ENCODE data around the gene MYCBPAP.

MYCBPAP gene

DNA sequence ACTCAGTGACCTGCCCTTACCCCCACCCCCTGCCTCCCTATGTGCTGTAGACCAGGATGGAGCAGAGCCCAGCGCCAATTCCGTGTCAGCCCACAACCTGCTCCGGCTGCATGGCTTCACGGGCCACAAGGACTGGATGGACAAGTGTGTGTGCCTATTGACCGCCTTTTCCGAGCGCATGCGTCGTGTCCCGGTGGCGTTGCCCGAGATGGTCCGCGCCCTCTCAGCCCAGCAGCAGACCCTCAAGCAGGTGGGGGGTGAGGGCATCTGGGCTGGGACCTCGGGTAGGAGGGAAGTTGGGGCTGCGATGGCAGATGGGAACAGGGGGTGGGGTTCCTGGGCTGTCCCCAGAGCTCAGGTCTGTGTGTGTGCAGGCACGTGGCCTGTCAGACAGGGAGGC, 46.0 kb downstream of the MYCBPAP start:
- DNase-seq: no peak

DNA sequence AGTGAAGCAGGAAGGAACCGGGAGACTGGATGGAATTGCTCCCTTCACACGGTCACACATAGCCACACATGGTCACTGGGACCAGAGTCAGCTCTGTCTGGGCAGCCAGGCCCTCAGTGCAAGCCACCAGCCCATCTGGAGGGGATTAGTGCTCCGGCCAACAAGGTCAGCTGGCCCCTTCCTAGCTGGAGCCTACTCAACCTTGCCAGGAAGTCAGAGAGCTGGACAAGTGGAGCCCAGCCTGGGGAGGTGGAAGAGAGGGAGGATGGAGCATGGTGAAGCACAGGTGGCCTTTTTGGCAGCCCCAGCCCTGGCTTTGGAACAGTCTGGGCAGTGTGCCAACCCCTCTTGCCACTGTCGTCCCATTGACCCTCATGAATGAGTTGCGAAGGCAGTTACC, 48.6 kb downstream of the MYCBPAP start:
- DNase-seq: no peak

DNA sequence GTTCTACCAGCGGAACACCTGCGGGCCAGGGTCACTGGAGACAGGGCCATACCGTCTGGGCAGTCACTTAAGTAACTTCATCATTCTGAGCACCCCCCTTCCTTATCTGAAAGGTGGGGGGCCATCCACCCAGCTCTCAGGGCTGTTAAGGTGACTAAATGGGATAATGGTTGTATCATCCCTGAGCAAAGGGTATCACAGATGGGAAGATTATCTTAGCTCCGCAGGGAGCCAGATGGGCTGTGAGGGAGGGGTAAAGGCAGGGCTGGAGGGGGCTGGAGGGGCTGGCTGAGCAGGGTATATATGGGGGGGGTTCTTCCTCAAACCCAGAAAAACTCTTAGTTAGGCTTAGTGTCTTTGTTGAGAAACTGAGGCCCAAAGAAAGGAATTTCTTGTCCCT, 49.4 kb downstream of the MYCBPAP start:
- DNase-seq: no peak

DNA sequence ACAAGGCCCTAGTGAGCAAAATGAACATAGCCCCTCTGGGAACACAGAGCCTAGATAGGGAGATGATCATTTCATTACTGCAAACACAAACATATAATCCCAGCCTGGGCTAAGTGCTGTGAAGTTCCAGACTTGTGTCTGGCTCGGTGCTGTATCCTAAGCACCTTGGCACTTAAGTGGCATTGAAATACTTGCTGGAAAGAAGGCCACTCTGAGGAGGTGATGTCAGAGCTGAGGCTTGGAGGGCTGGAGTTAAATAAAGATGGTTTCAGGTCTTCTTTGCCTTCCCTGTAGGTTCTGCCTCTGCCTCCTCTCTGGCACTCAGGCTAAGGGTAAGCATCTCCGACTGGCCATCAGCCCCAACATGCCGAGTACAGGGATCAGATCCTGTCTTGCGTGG, 49.9 kb downstream of the MYCBPAP start:
- no peak for DNase-seq

DNA sequence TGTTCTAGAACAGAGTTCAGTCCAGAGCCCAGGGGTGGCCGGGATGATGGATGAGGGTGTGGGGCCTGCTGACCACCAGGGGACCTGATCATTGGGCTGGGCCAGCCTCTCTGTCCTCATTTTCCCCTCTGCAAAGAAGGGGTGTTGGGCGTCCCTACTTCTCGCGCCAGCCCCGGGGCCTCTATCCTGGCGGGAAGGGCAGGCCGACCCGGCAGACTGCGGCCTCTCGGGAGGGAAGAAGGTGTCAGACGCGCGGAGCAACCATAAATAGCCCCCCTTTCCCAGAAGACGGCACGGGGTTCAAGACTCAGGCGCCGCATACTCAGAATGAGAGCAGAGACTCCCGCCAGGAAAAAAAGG, 50.3 kb downstream of the MYCBPAP start:
- no peak for DNase-seq

DNA sequence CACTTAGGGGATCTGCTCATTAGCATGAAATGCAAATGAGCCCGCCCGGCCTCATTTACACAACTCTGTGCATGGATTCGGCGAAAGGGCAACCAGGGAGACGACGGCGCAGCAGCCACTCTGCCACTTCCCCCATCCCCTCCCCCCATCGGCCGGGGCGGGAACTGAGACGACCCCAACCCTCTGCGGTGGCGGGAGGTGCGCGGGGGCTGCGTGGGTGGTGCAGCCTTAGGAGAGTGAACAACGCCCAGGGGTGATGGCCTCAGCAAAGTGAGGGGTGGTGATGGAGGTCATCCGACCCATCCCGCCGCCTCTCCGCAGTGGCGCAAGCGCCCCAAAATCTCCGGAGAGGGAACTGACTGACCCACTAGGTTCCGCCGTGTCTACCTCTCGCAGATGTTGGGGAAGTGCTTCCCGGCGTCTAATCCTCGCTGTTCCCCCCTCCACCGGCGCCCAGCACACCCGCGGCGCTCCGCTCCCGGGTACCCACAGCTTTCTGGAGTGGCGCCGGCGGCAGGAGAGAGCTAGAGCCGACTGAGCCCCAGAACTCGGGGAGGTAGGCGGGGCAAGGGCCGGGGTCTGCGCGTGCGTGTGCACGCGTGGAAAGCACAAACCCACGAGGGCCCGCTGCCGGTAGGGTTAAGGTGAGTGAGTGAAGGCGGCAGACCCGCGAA, 50.8 kb downstream of the MYCBPAP start:
- no peak for DNase-seq

DNA sequence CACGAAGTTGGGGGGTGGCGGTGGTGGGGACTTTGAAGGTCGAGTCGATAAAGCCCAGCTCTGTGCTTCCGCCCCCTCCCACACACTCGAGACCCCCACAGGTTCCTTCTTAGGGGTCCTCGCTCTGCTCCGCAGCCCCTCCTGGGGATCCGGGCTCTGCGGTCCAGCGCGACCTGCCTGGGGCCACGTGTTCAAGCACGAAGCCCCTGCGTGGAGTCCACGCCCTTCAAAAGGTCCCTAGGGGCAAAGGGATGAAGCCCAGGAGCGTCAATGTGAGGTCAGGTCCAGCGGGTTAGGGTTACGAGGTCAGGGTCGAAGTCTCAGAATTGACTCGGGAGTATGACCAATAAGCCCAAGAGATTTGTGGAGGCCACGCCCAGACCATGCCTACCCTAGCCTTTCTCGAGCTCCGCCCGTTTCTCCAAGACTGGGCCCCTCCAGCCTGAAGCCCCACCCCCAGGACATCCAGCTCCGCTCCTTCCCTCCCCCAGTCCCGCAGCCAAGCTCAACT, 51.5 kb downstream of the MYCBPAP start:
- no peak for DNase-seq

DNA sequence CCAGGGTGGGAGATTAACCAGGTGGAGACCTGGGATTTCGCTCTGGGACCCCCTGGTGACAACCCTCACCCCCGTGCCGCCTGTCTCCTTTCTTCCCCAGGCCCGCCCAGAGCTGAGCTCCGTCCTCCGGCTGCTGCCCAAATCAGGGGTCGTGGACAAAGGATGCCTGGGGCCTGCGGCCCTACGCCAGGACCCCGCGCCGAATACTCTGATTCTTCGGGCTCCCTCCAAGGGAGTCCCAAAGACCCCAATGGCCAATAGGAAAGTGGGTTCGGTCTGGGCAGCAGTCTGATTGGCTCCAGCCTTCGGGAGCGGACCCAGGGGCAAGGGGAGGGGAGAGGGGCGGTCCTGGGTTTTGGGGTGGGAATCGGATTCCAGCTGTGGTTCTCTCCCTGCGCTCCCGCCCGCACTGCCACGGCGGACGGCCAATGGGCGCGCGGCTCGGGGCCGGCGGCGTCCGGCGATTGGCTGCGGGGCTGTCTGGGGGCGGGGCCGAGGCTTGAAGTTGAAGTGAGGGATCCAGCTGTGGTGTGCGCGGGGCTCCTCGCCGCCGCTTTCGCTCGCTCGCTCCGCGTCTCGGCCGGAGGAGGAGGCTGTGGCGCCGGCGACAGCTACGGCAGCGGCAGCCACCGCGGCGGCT, 52.1 kb downstream of the MYCBPAP start, which contains the start of gene CACNA1G:
CACNA1G (plus strand) TSS at position 531 of the 640 bp plus-strand sequence. CDS start 745 bp downstream, outside the sequence.
- peak; percentile 84 for DNase-seq

DNA sequence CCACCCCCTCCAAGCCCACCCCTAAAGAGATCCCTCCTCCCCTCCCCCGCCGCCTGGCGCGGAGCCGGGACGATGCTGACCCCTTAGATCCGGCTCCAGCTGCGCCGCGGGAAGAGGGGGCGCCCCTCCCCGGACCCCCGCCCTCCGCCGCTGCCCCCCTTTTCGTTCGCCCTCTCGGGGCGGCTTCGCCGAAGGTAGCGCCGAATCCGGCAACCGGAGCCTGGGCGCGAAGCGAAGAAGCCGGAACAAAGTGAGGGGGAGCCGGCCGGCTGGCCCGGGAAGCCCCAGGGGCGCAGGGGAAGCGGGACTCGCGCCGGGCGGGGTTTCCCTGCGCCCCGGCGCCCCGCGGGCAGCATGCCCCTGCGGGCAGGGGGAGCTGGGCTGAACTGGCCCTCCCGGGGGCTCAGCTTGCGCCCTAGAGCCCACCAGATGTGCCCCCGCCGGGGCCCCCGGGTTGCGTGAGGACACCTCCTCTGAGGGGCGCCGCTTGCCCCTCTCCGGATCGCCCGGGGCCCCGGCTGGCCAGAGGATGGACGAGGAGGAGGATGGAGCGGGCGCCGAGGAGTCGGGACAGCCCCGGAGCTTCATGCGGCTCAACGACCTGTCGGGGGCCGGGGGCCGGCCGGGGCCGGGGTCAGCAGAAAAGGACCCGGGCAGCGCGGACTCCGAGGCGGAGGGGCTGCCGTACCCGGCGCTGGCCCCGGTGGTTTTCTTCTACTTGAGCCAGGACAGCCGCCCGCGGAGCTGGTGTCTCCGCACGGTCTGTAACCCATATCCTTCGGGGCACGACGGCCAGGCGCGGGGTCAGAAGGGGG, 52.9 kb downstream of the MYCBPAP start:
- no peak for DNase-seq

DNA sequence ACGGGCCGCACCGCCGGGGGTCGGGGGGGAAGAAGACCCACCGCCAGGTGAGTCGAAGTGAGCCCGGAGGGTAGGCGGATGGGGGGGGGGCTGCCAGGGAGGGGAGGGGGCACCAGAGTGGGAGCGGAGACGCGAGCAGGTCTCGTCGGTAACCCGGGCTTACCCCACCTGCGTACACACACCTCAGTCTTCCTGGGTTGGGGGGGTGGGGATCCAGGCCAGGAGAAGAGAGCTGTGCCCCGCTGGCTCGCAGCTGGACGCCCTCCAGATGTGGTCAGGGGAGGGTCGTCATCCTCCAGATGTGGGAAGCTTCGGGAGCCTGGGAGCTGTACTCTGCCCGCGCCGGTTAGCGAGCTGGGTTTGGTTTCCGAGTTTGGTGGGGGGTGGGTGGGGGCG, 53.5 kb downstream of the MYCBPAP start:
- no peak for DNase-seq

DNA sequence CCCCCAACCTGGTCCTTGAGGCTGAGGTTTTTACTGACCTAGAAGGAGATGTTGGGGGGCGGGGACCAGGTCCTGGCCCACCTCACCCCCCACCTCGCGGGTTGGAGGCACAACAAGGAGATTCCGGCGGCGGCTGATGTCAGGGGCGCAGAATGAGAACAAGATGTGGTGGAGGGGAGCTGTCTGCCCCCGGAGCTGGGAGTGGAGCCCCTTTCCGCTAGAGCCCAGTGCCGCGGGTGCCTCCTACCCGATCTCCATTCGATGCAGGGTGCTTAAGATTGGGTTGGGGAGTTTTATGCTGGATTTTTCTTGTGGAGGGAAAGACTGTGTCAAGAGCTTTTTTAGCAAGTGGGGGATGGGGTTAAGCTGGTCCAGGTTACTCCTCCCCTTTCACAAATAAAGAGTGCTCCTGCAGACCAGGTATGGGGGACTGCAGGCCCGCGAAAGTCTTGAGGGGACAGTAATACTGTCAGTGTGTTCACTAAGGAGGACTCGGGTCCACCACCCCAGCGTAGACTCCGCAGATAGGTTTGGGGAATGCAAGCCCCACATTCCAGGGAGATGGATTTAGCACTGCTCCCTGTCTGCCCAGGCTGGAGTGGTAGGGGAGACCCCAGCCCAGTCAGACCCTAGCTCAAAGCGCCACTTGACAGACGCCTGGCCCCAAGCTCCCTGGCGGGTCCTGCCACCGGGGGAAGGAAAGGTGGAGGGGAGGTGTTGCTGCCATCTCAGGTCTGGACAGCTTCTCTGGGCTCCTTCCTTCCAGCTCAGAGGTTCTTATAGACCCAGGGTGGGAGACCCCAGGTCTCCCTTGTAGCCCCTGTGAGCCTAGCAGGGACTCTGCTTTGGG, 54.2 kb downstream of the MYCBPAP start:
- DNase-seq: no peak

DNA sequence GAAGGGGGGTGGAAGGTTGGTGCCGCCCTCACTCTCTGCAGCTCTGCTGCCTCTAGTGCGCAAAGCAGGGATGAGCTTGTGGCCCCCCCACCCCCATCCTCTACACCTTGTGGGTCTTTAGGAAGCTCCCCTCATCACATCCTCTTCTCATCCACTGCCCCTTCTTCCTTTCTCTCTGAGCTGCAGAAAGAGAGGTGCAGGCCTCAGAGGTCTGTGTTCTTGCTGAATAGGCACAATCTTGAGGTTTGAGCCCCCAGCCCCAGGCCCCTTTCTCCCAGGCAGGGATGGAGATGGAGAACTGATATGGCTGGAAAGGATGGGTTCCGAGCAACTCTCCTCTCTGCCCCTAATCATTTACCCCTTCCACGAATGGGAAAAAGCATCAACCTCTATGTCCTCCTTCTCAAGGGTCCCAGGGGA, 54.9 kb downstream of the MYCBPAP start:
- no peak for DNase-seq

DNA sequence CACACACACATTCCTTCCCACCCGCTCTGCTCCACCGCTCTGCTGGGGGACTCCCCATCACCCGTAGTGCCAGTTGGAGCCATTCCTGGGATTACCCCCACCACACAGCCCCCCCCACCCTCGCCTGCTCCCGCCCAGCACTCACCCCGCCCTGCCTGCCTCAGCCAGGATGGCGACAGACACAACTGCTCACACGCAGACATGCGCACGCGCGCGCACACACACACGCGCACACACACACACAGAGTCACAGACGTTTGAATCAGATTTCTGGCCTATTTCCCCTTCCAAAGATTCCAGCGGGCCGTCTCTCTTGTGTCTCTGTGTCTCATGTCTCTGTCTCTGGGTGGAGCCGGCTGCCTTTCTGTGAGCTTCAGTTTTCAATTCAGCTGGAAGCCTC, 56.7 kb downstream of the MYCBPAP start:
- DNase-seq: peak; percentile 31

DNA sequence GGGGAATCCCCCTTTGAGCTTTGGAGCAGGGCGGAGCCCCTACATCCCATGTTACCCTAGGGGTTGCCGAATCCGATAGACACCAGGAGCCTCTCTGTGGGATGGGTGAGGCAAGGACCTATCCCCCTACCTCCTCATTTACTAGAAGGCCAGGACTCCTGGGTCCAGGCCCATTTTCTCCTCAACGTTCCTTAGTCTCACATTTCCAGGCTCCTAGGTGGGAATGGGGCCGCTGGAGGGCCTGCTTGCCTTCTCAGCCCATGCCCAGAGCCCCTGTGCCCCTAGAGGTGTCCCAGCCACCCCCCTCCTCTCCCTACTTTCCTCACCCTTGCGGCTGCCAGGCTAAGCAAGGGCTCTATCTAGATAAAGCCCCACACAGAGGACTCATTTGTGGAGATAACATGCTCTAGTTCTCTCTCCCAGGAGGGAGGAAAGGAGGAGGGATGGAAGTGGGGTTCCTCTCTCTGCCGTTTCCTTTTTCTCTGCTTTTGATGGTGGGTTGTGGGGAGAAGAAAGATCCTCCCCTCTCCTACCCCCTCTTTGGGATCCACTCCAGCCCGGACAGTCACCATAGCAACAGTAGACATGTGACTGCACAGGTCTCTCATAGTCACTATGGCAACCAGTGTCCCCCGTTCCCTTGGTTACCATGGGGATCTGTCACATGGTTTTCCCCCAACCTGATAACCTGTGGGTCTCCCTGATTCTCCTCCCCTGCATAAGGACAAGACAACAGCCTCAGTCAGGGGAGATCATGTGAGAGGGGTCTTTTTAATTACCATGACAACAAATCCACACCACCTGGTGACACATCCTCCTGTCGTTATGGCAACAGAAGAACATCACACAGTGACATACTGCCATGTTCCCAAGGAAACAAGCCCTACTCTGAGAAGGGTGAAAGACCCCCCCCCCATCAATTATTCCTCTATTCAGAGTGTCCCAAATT, 57.4 kb downstream of the MYCBPAP start:
- peak; percentile 87 for DNase-seq

DNA sequence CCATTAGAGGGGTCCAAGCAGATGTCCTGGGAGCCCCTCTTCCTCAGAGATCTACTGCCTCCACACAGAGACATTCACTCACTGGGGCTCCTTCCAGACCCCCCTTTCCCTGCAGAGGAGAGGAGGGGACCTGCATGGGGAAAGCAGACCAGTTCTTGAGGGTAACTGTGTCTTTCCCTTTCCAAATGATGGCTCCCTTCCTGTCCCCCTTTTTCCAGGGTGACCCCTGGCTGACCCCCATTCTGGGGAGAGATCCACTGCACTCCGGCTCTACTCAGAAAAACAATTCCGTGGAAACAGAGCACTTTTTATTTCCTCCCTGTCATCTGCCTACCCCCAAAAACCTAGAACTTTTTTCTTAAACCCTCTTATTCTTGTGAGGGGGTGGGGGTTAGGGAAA, 58.6 kb downstream of the MYCBPAP start:
- no peak for DNase-seq

DNA sequence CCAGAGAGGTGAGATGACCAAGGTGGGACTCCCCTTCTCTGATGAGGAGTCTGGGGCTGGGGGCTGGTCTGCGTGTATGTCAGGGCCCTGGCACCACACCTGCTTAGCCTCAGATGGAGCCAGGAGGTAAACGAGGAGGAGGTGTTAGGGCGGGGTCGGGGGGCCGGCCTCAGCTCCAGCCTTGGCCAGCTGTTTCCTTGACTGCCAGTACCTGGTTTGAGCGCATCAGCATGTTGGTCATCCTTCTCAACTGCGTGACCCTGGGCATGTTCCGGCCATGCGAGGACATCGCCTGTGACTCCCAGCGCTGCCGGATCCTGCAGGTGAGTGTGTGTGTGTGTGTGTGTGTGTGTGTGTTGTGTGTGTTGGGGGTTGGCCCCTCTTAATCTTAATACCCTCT, 60.4 kb downstream of the MYCBPAP start:
- DNase-seq: no peak

DNA sequence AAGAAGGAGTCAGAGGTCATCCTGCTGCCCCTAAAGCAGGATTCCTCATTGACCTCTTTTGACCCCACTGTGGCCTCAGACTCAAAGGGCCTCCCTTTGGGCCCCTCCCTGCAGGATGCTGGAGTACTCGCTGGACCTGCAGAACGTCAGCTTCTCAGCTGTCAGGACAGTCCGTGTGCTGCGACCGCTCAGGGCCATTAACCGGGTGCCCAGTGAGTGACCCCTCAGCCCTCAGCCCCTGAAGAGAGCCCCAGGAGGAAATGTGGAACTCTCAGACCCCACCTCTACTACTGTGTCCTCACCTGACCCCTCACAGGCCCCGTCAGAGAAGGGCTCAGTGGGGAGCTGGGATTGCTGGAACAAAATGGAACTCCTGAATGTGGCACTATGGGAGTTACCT, 61.4 kb downstream of the MYCBPAP start:
- no peak for DNase-seq

DNA sequence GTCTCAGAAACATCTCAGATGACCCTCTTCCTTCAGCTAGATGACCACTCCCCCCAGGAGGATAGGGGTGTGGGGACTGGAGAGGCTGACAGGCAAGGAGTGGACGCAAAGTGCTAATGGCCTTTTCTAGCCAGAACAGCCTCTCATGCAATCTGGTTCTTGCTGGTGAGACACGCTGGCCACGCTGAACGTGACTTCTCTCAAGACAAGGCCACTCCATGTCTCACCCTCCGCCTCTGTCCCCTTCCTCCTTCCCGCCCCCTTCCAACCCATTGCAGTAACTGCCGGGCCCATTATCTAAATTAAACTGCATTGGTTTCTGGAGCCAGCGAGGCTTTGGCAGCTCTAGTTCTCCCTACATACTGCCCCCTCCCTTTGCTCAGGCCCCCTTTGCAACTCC, 61.8 kb downstream of the MYCBPAP start:
- no peak for DNase-seq

DNA sequence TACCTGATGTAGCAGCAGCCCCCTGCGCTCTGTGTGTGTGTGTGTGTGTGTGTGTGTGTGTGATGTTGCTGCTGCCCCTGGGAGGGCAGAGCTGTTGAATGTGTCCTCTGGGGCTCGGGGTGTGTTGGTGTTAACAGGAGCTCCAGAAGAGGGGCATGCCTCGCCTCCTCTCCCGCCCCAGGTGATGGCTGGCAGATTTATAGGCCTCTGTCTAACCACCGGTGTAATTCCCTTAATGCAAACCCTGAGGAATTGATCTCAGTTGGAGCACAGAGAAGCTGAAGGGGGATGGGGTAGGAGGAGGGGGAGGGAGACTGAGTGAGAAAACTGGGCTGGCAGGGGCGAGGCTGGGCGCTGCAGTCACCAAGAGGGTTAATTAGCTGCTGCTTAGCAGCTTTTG, 62.3 kb downstream of the MYCBPAP start:
- peak; percentile 84 for DNase-seq

DNA sequence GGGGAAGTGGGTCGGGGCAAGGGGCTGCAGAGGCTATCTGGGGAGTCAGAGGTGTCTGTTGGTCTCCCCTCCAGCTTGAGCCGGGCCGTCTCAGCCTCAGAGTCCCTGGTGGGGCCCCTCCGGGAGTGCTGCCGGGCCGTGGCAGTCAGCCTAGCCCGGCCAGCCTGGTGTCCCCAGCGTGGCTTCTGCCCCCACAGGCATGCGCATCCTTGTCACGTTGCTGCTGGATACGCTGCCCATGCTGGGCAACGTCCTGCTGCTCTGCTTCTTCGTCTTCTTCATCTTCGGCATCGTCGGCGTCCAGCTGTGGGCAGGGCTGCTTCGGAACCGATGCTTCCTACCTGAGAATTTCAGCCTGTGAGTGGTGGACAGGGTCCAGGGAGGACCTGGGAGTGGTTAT, 63.4 kb downstream of the MYCBPAP start:
- DNase-seq: no peak

DNA sequence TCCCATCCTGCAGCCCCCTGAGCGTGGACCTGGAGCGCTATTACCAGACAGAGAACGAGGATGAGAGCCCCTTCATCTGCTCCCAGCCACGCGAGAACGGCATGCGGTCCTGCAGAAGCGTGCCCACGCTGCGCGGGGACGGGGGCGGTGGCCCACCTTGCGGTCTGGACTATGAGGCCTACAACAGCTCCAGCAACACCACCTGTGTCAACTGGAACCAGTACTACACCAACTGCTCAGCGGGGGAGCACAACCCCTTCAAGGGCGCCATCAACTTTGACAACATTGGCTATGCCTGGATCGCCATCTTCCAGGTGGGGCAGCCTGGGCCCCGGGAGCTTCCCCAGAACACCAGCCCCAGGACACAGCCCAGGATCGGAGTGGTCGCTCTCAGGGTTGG, 64.3 kb downstream of the MYCBPAP start:
- DNase-seq: no peak

All from NCI-H1436 (cell line).